Stimulated activated CD8-positive, alpha-beta memory T cell treated with anti-CD3 and anti-CD28 coated beads, Interleukin-15, amount 100 ng/mL, for 24 hours (primary cell): ENCODE results near the gene PRR14.

ENCODE experiments used
- DNase-seq: peaks from one replicate; pipeline ENCODE4 v3.0.0-alpha.2; 2020; ENCODE audit warnings: low read depth

Gene PRR14

DNA sequence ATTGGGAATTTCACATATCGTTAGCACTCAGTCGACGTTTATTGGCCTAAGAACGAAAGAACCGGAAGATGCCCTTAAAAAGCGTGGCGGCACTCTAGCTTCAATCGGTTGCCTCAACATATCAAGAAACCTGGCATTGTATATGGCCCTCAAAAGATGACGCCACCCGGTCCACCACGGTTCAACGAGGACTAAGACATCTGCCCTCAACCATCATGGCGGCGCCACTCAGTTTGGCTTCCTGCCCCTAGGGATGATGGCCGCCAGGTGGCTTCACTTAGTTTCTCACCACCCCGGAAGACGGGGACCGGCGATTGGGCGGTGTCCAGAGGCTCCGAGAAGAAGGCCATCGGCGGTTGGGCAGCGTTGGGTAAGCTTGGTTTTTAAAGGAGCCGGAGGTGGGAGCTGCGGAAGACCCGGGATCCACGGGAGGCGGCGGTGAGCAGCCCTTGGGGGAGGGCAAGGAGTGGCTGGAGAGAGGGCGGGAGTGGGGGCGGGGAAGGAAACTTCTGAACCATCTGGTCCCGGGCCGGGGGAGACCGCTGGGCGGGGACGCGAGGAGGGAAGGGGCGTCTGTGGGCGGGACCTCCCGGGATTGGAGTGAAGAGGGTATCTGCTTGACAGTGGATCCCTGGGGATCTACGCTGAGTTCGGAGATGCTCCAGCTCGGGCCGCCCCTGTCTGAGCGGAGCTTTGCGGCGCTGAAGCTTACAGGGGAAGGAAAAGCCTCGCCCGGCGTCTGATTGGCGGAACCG is at the start of gene PRR14:
Gene PRR14 (plus strand): TSS at position 592 of the 755 bp plus-strand sequence. CDS start 686 bp downstream, outside the sequence.
- DNase-seq = peak; percentile 85

DNA sequence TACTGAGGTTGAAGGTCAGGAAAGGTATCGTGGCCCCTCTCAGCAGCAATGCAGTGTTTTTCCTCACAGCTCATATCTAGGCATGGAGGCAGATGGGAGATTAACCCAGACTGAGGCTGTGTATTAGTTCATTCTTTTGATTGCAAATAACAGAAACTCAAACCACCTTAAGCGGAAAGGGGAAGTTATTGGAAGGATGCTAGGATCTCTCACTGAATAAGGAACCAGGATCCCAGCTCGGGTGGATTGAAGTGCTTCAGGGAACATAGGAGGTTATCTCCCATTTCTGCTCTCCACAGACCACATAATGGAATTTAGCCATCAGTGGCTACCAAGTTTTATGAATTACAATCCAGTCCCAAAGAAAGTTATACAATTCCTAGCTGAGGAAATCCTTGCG is 48.8 kb upstream of the PRR14 start:
- DNase-seq = no peak

DNA sequence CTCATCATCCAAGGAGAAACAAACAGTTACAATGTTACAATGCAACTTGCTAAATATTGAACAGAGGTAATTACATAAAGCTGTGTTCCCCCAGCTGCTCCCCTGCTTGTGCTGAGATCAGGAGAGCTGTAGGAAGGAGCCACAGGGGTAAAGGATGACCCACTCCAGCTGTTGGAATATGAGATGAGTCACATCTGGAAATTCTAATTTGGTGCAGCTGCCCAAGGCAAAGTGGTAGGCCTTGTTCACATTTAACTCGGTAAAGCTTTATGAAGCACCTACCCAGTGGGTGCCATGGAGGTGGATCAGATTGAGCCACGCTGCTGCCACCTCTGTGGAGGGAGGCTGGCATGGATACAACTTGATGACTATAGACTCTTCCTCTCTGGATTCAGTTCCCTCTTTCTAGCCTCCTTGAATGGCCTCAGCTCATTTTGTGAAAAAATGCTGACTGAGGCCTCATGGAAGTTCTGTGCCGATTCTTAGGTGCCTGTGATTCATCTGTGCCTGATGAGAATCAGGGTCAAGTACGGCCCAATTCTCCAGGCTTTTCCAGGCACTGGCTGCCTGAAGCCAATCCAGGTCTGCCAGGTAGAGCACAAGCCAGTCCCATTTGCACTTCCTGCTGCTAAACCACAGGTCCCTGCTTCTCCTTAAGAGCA is 48.0 kb upstream of the PRR14 start:
- no peak for DNase-seq

DNA sequence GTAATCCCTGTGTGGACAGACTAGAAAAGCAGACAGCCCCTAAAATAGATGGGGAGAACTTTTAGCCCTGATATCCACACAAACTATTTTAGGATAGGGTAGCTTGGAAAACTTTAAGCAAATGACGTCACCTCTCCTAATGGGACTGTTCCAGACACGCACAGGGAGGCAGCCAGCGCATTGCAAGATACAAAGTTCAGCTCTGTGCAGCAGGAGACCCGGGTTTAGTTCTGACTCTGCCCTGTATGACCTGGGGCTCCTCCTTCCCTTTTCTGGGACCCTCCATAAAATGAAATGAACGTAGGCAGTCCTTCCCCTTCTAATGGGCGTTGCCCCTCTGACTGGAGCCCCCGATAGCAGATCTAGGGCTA is 46.8 kb upstream of the PRR14 start:
- DNase-seq = no peak

DNA sequence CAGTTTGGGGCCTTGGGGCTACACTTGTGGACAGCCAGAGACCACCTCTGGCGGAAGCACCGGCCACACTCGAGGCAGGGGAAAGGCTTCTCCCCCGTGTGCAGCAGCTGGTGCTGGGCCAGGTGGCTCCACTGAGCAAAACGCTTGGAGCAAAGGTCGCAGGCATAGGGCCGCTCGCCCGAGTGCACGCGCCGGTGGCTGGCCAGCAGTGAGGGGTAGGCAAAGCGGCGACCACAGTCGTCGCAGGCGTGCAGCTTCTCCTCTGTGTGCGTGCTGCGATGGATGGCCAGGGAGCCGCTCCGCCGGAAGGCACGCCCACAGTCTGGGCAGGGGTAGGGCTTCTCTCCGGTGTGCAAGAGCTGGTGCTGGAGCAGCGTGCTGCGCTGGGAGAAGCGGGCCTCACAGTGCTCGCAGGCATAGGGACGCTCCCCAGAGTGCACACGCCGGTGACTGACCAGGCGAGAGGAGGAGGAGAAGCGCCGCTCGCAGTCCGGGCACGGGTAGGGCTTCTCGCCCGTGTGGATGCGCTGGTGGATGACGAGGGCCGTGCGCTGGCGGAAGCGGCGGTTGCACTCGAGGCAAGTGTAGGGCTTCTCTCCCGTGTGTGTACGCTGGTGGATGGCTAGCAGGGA is 46.3 kb upstream of the PRR14 start:
- no peak for DNase-seq

DNA sequence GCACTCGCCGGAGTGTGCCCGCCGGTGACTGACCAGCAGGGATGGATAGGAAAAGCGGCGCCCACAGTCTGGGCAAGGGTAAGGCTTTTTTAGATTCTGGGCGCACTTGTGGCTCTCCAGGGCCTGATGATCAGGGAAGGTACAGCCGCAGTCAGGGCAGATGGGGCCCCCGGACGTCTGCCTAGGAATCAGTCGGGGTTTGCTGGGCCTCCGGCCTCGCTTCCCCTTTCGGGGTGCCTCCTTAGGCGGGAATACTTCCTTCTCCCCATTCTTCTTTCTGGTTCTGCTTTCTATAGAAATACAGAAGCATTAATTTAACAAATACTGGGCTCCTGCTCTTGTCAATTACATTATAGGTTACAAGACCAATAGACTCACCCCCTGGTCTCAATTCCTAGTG is 45.6 kb upstream of the PRR14 start:
- no peak for DNase-seq

DNA sequence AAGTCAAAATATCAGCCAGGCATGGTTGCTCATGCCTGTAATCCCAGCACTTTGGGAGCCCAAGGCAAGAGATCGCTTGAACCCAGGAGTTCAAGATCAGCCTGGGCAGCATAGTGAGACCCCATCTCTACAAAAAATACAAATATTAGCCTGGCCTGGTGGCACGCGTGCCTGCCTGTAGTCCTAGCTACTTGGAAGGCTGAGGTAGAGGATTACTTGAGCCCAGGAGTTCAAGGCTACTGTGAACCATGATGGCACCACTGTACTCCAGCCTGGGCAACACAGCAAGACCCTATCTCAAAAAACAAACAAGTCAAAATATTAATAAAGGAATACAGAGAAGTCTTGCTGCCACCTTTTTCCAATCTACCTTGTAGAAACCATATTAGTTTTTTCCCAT is 44.8 kb upstream of the PRR14 start:
- no peak for DNase-seq

DNA sequence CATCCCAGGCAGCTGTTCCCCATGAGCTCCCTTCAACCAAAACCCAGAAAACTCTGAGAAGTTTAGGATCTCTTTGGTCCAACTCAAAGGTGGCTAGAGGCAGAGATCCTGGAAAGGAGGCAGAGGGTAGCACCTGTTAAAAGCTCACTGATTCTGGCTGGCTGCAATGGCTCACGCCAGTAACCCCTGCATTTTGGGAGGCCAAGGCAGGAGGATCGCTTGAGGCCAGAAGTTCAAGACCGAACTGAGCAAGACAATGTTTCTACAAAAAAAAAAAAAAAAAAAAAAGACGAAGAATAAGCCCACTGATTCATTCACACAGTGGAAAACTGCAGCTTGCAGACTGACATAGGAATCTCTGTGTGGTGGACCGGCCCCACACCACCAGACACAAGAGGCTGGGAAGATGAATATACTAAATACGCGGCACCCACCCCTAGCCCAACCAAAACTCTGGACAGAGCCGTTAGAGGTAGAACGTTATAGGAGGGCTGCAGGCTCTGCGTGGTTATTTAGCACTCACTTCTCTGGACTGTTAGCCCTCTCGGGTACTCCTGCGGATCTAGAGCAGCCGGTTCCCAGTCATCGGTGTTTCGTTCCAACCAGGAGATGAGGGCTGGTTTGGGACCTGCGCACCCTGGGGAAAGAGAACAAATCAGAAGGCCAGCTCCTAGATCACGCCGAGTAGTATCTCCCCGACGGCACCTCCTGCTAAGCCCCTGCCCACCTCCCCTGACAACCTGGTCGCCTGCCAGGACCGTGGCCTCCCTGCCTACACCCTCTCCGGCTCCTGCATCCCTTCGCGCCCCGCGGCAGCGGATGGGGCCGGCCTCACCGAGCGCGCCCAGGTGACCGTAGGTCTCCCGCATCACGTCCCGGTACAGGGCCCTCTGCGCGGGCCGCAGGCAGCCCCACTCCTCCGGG is 41.5 kb upstream of the PRR14 start:
- DNase-seq = no peak

DNA sequence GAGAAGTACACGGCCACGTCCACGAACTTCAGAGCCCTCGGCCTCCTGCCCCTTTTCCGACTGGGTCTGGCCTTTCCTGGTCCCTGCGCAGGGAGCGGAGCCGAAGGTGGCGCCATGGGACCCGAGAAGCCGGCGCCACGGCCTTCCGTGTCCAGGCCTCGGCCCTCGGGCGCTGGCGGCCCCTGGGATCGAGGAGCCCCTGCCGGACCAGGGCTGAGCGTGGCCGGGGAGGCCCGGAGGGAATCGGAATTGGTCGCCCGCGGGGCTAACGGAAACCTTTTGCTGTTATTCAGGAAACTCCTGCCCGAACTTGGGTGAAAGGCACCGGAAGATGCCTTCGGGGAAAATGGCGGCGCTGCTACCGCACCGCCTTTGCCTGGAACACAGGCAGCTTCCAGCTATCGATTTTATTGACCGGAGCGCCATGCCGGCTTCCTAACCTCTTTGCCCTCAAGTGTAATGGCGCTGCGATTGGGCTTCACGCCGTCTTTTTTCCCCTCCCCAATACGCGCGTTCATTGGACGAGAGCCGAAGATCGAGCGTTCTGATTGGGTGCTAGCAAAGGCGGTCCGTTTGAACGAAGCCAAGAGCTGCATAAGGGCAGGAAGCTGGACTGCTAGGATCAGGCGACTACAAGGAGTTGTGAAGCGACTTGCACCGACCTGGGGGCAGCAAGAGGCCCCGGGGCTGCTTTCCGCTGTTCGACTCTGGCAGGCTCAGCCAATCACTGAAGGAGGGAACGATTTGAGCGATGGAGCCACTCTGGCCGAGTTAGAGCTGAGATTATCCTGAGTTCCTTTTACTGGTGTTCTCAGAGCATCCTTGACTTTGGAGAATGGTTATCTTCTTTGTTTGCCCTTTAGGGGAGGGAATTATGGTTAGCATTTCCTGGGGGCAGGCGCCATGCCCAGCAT is 40.6 kb upstream of the PRR14 start, which contains the start of gene ZNF689:
Gene ZNF689 (minus strand): TSS at position 464 of the 914 bp plus-strand sequence. CDS start 348 bp downstream, at position 116.
- peak; percentile 66 for DNase-seq

DNA sequence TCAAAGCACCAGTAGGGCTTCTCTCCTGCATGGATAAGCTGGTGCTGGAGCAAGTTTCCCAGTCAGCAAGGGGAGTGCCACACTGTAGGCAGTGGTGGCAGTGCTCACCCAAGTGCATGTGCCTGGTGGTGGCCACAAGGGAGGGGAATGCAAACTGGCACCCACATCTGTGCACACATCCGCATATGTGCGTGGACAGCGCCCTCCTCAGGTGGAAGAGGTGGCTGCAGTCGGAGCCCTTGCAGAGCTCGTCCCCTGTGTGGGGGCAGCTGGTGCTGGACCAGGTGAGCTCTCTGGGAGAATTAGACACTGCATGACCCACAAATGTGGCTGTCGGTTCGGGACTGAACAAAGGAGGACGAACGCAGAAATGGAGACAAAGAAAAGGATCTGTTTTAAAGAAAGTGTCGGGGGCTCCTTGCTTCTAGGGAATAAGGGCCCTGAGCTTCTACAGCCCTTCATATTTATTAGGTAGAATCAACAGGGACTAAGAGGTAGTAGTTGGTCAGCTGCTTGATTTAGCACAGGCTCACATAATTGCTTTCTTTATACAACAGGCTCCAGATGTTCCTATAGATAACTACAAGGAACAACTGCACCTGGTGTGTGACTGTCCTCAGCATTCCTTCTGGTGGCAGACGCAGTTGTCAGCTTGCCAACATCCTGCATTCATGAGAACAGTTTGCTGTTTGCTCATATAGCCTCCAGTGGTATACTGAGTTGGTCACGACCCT is 35.2 kb upstream of the PRR14 start:
- peak; percentile 52 for DNase-seq

DNA sequence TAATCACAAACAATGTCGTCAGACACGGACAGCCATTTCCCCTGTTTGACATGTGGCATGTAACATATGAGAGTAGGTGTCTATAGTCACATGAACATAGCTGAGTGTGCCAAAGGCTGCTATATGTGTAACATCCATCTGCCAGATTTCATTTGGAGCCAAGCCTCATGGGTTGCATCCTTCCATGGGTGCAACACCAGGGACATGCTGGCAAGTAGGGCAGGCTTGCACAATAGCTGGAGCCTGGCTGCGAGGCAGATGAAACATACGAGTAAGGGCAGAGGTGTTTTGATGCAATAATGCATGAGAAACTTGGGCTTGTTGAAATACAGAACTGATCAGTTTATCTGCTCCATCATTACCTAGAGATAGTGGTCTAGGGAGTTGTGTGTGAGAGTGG is 31.6 kb upstream of the PRR14 start:
- DNase-seq = no peak

DNA sequence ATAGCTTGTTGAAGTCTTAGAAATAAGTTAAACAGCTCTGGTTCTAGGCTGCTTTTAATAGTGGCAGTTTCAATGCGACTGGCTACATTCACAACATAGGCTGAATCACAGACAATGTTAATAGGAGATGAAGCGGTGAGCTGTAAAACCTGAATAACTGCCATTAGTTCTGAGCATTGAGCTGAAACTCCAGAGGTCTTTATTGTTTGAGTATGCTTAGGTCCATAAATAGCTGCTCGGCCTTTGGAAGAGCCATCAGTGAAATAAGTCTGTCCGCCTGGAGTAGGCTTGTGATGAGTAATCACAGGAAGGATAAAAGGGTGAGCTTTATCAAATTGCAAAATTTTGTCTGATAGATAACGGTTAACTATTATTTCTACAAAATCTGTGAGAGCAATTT is 31.1 kb upstream of the PRR14 start:
- no peak for DNase-seq

DNA sequence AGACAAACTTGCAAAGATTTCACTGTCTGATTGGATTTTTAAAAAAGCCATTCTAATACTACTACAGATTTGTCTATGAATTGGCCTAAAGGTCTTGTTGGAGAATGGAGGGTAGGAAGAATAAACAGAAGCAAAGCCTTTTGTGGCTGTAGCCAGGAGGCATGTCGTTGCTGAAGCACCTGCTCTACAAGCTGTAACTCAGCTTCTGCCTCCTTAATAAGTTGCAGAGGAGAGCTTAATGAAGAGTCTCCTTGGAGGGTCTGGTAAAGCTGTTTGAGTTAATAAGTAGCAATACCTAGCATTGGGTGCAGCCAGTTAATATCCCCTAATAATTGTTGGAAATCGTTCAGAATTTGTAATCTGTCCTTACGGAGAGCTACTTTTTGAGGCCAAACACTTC is 30.6 kb upstream of the PRR14 start:
- no peak for DNase-seq

DNA sequence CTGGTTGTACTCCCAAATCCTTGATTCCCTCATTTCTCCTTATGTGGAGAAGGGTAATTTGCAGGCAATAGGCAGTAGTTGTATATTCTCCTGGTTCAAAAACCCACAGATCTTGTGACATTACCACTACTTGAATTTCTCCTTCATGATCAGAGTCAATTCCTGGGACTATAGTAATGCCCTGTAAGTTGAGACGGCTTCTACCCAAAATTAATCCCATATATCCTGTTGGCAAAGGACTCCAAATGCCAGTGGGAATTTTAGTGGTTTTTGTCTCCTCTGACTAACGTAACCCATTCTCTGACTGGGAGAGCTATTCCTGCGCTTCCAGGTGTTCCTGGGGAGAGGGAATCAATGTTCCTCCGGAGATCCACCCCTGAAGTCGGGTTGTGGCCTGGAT is 29.0 kb upstream of the PRR14 start:
- DNase-seq = no peak

DNA sequence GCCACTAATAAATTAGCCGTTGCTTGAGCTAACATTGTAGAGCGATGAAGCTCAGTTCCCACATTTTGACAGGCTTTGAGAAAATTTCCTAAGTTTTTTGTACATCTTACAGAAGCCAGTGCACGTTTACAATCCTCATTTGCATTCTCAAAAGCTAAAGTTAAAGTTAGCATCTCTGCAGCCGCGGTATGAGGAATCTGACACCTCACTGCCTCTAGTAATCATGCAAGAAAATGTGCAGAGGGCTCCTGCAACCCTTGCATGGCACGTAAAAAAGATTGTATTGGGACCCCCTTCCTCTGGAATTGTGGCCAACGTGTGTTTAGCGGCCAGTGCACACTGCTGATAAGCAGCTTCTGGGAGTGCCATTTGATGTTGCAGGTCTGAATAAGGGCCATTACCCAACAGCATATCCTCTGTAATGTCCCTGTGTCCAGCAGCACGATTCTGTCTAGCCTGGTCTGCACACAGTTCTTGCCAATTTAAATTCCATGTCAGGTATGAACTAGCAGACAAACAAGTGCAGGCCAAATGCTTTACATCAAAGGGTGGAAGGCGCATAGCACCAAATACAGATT is 28.2 kb upstream of the PRR14 start:
- DNase-seq = no peak

DNA sequence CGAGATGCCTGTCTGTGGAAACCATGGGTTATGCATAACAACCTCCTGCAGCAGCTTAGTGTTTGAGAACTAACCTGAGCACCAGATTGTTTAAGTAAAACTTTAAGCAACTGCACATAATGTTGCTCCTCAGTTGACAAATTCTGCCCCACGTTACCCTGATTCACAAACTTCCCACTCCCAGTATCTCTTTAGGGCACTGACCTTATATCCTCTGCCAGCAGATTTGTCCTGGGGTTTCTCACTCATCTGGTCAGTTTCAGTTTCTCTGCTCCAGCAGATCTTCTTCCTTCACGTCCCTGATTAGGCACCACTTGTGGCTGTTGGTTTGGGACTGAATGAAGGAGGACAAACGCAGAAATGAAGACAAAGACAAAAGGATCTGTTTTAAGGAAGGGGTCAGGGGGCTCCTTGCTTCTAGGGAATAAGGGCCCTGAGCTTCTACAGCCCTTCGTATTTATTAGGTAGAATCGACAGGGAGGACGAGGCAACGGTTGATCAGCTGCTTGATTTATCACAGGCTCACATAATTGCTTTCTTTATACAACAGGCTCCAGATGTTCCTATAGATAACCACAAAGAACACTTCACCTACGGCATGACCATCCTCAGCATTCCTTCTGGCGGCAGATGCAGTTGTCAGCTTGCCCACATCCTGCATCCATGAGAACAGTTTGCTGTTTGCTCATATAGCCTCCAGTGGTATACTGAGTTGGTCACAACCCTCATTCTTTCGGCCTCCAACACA is 27.1 kb upstream of the PRR14 start:
- no peak for DNase-seq

DNA sequence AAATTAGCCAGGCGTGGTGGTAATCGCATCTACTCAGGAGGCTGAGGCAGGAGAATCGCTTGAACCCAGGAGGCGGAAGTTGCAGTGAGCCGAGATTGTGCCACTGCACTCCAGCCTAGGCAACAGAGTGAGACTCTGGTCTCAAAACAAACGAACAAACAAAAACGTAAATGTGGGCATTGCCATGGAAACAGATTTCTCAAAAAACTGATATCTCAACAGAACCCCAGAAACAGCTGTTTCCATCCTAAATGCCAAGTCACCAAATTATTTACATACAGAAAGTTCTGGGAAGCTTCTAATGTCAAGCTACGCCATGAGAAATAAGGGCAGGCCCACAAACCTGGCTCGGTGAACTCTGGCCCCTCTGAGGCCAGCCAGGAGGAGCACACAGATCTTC is 24.5 kb upstream of the PRR14 start:
- DNase-seq = no peak

DNA sequence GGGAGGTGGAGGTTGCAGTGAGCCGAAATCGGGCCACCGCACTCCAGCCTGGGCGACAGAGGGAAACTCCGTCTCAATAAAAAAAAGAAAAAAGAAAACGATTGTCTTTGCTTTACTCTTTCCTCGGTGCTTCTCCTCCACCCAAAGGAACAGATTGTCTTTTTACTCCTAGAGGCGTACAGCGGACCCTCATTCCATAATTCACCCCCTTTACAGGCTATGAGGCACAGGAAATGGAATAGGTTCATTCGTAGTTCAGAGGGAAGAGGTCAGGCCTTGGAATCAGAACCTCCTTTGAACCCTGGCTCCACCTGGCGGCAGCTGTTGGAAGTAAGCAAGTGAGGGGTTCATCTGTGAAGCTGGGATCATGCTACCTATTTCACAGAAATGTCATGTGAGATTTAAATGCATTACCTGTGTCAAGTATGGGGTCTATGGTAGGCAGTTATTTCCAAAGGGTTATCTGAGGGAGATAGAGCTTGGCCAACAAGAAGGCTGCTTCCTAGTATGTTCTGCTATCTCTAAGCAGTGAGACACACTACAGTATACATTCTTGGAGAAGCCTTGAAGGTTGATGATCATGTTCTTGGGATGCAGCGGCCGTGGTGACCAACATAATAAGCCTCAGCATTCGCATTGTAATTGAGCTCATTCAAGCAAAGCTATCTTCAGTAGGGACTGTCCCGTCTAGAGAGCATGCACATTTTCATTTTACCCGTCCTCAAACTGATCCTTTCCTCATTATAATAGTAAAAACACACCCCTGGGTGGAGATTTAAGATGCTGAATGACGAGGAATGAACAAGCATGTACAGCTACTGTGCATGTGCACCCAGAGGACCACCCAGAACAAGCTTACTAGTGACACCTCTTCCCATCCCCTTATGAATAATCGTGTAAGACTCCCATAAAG is 21.9 kb upstream of the PRR14 start:
- peak; percentile 75 for DNase-seq
